Measurements from ENCODE around the gene KRT23.
"Not testable (repeated sequence)": the region's sequence is repeated elsewhere in the genome, so short reads cannot be mapped to it uniquely, and the experiment has no call there.

Gene KRT23

DNA sequence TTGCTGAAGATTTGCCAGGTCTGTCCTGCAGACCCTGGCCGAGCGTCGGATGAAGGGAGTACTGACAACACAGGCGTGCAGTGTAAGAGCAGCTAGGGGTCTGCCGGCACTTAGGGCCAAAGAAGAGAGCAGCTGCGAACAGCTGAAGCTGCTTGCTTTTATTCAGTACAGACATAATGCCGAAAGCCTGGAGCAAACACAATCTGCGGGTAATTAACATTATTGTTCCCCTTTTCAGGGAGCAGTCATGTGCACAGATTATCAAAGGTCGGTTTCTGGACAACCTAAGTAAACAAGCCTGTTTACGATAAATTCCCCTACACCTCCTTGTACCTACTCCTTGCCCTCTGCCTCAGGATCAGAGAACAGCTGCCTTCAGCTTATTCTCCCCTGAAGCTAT is 12.0 kb upstream of the KRT23 start:
- no peak for DNase-seq

DNA sequence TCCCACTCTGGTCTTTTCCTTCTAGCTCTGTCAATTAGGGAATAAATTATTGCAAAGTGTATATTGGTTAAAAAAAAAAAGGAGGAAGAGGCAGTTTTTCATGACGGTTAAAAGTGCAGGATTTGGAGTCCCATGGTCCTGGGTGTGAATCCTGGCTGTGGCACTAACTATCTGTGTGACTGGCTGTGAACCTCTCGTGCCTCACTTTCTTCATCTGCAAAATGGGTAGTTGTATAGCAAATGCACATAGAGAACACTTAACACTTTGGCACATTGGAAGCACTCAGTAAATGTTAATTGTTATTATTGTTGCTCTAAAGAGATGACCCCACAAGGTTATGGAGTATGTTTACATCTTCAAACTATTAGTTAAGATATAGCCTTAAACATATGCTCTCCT is 10.5 kb upstream of the KRT23 start:
- no peak for DNase-seq

DNA sequence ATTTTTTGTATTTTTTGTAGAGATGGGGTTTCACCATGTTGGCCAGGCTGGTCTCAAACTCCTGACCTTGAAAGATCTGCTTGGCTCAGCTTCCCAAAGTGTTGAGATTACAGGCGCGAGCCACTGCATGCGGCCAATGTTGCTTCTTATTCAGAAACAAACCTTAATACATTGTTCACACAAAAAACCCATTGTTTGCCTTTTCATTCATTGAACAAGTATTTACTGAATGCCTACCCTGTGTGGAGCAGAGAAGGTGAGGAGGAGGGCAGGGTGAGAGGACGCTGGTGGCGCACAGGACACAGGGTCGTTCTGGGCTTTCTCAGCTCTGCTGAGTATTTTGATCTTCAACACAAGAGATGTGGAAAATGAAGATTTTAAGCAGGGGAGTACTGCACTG is 8.0 kb upstream of the KRT23 start:
- DNase-seq = no peak

DNA sequence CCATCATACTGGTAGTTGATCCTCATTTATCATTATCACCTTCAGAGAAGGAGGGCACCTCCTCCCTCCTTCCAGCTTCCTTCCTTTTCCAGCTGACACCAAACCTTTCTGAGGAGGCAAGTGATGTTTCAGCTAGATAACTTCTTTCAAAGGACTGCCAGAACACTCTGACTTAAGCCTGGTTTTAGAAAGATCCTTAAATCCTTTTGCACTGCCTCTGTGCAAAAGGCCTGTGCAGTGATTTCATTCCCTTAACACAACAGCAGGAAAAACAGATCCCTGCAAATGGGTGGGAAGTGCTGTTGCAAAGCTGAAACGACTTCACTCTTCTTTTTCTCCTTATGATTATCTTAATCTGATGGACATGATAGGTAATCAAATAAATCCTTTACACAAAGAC is 7.1 kb upstream of the KRT23 start:
- DNase-seq = no peak

DNA sequence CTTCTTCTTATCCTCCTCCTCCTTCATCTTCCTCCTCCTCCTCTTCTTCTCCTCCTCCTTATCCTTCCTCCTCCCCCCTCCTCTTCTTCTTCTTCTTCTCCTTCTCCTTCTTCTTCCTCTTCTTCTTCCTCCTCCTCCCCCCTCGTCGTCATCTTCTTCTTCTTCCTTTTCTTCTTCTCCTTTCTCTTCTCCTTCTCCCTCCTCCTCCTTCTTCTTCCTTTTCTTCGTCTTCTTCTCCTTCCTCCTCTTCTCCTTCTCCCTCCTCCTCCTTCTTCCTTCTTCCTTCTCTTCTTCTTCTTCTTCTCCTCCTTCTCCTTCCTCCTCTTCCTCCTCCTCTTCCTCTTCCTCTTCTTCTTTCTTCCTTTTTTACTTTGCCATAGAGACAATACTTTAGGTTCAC is 5.1 kb upstream of the KRT23 start:
- DNase-seq = no peak

DNA sequence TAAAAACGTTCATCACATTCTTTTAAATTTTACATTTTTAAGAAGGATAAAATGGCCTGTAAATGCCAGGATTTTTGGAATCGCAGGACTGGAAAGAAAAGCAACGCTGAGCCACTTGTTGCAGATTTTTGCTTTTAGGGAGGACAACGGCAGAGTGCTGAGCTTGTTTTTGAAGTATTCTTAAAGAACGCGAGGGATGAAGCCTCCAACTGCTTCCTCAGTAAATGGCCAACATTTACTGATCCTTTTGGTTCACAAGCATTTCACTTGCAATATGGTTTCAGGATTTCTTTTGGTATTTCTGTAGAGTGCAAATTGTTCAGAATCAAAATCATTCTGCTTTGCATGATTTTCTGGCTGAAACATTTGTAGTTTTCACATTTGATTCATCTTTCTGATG is 2.8 kb upstream of the KRT23 start:
- no peak for DNase-seq

DNA sequence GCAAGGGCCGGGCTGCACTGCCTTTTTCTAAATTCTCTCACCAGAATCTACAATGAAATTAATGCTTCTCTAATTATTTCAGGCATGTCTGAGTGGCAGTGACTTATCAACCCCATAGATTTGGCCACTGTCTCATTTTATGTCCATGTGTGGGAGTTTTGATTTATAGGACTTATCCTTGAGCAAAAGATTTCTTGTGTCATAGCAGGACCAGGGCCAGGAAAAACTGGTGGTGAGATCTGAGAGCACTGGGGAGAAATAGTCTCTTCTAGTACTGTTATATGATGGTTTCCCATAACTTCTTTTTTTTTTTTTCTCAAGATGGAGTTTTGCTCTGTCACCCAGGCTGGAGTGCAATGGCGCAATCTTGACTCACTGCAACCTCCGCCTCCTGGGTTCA is 1.5 kb upstream of the KRT23 start:
- DNase-seq = no peak

DNA sequence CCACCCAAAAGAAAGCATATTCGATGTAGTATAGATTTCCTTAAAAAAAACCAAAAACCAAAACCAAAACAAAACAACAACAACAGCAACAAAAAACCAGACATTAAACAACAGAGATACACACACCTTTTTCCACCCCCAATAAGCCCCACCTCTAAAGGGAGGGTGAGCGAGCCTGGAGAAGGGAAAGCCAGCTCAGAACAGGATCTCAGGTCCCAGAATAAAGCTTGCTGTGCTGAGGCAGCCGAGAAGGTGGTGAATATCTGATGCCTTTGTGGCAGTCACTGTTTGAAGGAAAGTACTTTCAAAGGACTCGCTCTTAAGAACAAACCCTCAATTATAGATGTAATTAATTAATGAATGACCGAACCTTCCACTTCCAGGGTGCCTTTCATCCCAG is 470 bp downstream of the KRT23 start:
- no peak for DNase-seq

DNA sequence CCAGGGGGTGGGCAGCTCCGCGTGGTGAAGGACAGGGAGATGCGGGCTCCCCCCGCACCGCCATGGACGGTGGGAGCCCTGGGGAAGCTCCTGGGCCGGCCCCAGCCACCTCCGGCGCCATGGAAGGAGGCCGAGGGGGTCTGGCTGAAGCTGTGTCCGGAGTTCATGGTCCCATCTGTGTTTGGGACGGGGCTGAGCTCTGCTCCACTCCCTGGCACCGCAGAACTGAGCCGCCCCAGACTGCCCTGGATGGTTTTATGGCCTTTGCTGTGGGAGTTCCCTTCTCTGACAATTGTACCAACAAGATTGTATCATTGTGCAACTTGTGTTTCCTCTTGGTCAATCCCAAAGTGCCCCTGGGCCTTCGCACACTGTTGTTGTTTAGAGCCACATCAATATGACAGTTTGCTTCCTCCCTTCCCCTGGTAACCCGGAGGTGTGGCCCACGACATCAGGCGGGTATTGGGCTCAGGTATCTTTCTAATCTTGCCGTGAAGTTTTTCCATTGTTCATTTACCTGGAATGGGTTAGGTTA is 942 bp downstream of the KRT23 start:
- DNase-seq = no peak

DNA sequence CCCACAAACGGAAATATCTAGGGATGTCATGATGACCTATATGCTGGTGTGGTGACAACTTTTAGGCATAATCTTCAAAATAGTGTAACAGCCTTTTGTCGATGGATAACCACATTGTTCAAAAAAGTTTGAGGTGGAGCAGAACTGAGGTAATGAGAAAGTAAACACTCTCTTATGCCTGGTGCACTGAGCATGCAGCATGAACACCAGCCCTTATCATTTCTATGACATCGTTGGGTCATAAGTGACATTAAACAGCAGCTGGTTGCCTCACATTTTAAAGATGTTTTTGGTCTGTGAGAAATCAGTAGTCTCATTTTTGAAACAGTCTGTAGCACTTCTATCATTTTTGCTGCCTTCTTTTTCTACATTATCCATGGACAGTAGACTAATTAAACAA is 1.8 kb downstream of the KRT23 start:
- DNase-seq = no peak

DNA sequence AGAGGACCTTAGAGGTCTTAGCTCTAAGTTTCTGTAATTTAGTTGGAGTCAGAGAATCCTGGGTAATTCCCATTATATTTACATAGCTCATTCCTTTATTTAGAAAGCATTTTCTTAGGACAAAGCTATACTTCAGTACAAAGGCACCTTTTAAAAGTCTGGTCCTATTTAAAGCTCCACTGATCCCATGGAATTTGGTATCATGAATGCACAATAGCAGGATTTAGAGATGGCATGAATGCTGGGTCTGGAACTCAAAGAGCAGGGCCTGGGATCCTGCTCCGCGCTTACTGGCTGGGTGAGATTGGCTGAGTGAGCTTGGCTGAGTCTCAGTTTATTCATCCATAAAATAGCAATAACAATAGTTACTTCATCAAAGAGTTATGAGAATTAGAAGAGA is 4.8 kb downstream of the KRT23 start:
- DNase-seq = no peak

DNA sequence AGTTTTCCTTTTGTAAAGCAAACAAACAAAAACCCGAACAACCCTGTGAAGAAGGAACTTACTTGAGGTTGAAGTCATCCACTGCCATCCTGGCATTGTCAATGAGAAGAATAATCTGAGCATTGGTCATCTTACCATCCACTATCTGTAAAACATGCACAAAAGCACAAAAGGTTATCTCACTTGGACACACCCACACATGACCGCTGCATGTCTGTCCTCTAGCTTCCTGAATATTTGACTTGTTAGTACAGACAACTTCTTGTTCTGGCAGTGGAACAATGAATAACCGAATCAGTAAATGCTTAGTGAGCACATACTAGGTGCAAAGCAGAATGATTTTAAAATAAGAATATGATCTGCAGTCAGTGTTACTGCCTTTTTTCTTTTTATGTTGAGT is 6.1 kb downstream of the KRT23 start:
- no peak for DNase-seq

DNA sequence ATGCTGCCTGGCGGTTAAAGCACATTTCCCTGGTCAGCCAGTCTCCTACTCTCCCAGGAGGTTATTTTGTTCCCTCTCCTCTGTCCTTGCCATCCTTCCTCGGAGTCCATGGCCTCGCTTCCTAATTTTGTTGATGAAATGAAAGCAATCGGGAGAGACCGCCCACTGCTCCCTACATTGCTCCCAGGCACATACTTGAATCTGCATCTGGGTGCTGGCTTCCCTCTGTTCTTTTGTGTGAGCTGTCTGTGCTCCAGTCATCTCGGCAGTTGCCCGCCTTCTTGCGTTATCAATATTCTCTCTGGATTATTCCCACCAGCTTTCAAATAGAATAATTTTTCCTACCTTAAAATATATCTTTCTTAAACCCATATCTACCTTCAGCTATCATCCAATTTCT is 11.1 kb downstream of the KRT23 start:
- DNase-seq = no peak

DNA sequence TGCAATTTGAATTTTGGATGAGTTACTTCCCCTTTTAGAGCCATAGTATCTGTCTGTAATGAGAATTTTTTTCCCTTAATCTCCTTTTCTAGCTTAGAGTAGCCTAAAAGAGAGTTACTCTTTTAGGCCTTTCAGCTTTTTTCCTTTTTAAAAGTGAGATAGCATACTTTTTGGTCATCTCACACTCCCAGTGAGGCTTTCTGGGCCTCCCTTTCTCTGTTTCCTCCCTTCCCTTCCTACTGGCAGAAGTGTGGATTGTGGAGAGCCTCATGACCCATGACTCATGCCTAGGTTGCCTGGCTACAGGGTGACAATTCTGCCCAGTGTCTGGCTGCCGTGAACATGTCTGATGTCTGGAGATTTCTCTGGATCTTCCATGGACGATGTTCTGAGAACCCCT is 15.2 kb downstream of the KRT23 start:
- peak; percentile 51 to 75 for DNase-seq

DNA sequence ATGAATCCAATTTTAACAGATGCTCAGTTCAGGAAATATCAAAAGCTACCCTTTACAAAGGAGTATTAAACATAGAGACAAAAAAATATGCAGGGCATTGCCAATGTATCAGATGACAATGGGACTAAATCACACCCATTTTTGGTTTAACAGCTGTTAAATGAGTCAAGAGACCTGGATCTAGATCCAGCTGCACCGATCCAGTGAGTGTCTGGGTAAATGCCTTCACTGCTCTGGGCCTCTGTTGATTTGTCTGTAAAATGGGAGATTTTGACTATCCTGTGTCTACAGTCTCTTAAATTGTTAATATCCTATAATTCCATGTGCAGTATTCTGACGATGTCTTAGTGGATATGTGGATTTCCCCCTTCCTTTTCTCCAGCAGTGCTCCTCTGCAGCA is 16.4 kb downstream of the KRT23 start:
- no peak for DNase-seq

DNA sequence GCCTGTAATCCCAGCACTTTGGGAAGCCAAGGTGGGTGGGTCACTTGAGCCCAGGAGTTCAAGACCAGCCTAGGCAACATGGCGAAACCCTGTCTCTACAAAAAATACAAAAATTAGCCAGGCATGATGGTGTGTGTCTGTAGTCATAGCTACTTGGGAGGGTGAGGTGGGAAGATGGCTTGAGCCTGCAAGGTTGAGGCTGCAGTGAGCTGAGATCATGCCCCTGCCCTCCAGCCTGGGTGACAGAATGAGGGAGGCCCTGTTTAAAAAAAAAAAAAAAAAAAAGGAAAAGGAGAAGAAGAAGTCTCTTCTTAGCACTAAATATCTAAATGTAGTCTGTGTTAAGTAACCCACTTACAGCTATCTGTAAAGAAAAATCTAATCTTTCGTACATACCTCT is 20.3 kb downstream of the KRT23 start:
- not testable (repeated sequence) for DNase-seq

DNA sequence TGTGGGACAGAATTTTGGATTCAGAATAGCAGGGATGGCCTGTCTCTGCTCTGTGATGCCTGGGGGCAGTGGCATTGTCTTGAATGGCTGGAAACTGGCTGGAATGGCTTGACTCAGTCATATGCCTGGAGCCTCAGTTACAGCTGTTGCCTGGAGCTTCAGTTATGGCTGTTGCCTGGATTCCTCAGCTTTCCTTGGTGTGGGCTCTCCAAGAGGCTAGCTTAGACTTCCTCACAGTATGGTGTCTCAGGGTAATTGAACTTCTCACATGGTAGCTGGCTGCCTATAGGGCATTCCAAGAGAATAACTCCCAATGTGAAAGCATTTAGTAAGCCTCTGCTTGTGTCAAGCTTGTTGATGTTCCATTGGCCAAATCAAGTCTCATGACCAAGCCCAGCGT is 21.1 kb downstream of the KRT23 start:
- no peak for DNase-seq

DNA sequence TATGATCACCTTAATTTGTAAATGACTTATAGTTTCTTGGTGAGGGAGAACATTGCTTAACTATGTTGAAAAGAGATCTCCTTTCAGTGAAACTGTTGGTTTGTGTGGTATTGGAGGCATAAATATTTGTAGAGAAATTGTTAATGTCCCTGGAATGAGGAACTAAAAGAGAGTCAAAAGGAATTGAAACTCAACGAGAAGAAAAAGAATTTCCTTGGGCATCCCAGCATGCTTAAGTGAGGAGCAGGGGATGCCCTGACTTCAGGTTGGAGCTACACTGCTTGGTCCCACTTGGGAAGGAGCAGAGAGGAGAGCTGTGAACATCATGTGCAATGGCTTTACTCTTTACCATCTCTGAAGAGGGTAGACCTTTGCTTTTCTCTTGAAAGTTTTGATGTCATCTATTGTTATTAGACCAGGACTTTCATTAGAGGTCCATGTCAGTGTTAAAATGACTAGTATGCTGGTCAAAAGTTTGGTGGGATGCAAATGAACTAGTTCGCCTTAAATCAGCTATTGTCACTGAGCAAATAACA is 21.7 kb downstream of the KRT23 start:
- DNase-seq = no peak

DNA sequence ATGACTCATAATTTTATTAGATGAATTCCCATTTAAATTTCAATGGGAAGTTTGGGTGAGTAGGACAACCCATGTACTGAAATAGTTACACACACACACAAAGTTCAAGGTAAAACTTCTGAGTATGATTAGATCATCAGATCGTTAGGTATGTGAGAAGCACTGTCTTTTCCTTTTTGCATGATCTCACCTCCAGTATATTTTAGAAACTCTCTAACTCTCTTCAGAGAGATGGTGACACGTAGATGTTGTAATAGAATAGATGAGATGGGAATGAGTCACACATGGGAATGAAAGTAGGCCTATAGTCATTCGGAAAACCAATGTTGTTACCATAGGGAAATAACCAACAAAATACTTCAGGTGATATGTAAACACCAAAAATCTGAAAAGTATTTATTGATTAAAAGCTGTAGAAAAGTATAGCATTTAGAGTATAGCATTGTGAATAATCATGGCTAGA is 22.2 kb downstream of the KRT23 start:
- no peak for DNase-seq

DNA sequence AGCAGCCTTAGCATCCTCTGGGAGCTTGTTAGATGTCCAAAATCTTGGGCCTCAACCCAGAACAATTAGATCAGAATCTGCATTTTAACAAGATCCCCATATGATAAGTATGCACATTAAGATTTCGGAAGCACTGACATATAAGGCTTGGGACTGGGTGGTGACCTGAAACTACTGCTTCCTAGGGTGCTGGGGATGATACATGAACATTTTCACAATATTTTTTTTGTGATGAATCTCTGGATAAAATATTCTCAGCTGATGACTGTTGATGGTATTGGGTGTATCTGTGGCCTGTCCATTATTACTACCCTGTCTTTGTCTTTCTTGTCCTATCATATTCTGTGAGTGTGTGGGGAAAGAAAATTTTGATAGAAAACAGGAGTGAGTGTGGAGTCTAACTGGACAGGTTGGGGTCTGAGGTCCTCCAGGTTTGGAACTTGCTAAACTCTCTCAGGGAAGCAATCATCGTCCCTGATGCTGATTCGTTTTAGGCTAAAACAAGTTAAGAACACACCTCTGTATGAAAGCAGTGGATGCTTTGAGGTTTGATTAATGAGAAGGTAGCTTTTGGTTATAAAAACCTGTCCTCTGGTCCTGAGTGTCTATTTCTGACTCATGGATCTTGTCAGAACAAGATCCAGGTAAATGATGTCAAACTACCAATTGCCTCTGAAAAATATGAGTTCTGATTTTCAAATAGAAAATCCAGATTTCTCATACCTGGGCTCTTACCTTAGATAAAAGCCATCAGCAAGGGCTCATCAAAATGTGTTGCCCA is 23.2 kb downstream of the KRT23 start:
- DNase-seq = no peak

DNA sequence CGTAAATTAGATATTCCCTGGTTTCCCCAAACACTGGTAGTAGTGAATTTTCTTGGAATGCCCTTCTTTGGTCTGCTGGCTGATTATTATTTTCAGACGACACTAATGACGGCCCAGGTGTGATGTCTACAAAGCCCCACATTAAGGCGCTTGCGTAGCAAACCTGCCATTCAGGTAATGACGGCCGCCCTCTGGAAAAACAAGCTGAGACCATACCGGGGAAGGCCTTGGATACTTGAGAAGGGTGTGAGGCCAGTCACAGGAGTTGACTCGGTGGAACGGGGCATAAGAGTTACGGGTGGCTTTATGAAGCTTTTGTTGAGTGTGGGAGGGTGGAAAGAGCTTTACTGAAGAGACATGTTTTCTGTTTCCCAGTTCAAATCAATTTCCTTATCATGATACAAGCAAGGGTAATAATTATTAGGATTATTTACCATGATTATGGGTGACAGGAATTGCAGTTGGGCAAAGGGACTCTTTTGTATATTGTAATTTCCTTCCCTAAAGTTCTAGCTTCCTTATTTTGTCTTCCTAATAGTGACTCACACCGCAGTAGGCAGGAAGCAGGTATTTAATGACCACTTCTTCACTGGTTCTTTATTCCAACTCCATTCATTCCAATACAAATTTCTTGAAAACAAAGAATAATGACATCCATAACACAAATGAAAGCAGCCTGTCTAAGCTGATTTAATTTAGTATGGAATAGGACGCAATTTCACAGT is 24.8 kb downstream of the KRT23 start:
- DNase-seq = peak; percentile 2 to 39

DNA sequence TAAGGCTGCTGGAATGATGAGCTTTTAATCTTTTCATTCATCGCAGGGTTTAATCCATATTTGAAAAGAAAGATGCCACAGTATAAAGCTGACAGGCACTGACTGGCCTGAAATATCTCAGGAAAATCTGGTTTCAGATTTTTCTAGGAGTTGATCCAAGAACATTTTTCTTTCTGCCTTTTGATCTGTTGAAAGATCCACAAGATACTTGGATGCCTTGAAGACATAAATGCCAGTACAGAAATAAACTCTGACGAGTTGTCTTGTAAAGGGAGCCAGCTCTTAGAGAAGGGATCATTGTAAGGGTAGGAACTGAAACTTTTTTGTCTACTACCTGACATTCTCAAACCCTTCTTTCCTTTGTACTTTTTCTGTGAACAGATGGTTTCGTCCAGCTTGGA is 27.0 kb downstream of the KRT23 start:
- no peak for DNase-seq

DNA sequence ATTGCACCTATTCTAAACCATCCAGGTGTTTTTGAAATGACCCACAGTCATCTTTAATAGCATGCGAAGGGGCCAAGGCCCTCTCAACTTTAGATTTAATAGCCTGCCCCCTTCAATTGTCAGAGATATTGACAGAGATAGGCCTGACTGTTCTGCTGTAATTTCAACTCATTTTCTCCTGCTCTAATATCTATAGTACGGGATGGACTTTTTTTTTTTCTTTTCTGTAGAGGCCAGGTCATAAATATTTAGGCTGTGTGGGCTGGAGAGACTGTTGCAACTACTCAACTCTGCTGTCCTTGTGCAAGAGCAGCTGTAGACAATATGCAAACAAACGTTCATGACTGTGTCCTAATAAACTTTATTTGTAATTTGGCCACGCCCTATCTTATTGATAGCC is 27.7 kb downstream of the KRT23 start:
- no peak for DNase-seq

DNA sequence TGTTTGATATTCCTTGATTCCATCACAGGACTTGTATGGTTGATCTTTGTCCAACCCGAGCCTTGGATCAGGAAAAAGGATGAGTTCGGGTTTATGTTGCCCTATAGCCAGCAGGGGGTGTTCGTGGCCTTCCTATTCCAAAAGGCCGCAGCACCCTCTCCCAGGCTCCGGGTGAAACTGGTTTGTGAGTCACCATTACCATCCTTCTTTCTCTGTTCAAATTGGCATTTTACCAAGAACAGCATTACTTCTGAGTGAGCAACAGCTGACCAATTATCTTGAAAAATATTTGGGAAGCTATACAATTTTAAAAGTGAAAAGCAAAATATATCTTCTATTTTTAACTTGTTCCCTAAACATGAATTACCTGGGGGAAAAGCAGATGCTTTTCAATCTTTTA is 28.1 kb downstream of the KRT23 start:
- peak; percentile 75 to 81 for DNase-seq

Data from Kasumi-1 (cell line).